ENCODE data around the gene PTCD2. TPM values are rescaled to one million over a fixed set of nuclear protein-coding genes. Genes with fewer than 3 reads are reported as not detected.
A peak's percentile ranks its signal among the peaks of the same experiment; 100 is the strongest.

PTCD2 gene, protein sequence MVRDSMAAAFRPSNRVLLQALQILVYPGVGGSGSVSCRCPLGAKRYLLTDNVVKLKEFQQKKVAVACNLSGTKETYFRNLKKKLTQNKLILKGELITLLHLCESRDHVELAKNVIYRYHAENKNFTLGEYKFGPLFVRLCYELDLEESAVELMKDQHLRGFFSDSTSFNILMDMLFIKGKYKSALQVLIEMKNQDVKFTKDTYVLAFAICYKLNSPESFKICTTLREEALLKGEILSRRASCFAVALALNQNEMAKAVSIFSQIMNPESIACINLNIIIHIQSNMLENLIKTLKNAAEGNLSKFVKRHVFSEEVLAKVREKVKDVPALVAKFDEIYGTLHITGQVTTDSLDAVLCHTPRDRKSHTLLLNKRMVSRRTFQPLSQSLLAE
- total RNA-seq (1 to 10 TPM; 4.2 to 9.3 TPM), polyA plus RNA-seq (1 to 10 TPM; 2.6 to 4.3 TPM)
- long read RNA-seq, donor 1, full-length matches to known transcripts, result 8 of 12 reads
- long read RNA-seq, donor 1, partial matches to known transcripts, result 1 of 12 reads
- long read RNA-seq, donor 1, other reads (novel, unspliced or antisense), result 3 of 12 reads
- long read RNA-seq, donor 2, full-length matches to known transcripts, result 1 of 5 reads
- long read RNA-seq, donor 2, partial matches to known transcripts, result 0 of 5 reads
- long read RNA-seq, donor 2, other reads (novel, unspliced or antisense), result 4 of 5 reads

DNA sequence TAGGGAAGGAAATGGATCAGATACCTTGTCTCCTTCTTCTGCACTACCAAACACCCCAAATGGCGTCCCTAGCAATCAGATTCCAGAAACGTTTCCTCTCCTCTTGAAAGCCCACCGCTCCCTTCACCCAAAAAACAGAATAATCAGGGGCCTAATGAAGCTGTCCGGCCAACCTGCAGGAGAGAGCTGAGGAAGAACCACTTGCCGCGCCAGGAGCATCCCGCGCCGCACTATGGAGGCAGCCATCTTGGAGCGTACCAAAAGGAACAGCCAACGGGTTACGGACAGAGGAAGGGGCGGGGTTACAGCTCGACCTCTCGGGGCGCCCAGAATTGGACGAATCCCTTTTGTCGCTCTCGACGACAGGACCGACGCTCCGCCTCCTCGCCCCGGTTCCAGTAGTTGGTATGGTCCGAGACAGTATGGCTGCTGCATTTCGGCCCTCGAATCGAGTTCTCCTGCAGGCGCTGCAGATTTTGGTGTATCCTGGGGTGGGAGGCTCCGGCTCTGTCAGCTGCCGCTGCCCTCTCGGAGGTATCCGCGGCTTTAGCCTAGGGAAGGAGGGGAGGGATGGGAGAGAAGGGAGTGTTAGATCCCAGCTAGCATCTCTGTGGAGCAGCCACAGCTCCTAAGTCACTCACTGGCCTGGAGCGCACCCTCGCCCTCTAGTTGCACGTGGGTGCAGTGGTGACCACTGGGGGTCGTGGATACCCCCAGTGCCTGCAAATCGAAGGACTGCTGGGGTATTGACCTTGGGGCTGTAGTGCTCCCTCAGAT, at the start of gene PTCD2, which contains the start of gene MRPS27:
Gene PTCD2, plus strand, starts transcription at position 398 of the 777 bp plus-strand sequence. Its CDS starts 10 bp downstream, at position 408.
Gene MRPS27, minus strand, starts transcription at position 265 of the 777 bp plus-strand sequence. Its CDS starts 19 bp downstream, at position 246.
- Histone ChIP-seq H3K27me3 (ENCODE audit: control insufficient read depth in 1 of 2, insufficient read depth in 2 of 2, low read length in 1 of 2) (no peaks in the 10 kb centered on the region), H3K4me1 (ENCODE audit: control insufficient read depth in 1 of 2, insufficient read depth in 2 of 2, low read length in 2 of 2) (peaks cover 0 to 3% of the 10 kb centered on the region in 2 donors), H3K4me3 (ENCODE audit: low read length in 2 of 2) (peak within 1 kb of the TSS; percentile 71 to 84), H3K27ac (ENCODE audit: low read depth in 1 of 2, low read length in 2 of 2) (peak within 1 kb of the TSS in 1 of 2 donors; percentile 22), H3K9me3 (ENCODE audit: control insufficient read depth, low read length) (no peaks in the 10 kb centered on the region), H3K36me3 (ENCODE audit: control insufficient read depth in 1 of 2, insufficient read depth in 2 of 2, low read length in 1 of 2) (no peaks in the 10 kb centered on the region)
- WGBS, 2 donors, result 0% methylated on average over 40 of the region's 40 CpGs
- ATAC-seq (ENCODE audit: low FRiP score) (peak; percentile 99), DNase-seq (peak; percentile 97 to 98)
- intact Hi-C loops (cut with DNase I), result loop anchor here in 1 of 2 donors (10.0 kb wide), 1 partner anchor 305 kb away; no protein-coding TSS in a partner anchor

DNA sequence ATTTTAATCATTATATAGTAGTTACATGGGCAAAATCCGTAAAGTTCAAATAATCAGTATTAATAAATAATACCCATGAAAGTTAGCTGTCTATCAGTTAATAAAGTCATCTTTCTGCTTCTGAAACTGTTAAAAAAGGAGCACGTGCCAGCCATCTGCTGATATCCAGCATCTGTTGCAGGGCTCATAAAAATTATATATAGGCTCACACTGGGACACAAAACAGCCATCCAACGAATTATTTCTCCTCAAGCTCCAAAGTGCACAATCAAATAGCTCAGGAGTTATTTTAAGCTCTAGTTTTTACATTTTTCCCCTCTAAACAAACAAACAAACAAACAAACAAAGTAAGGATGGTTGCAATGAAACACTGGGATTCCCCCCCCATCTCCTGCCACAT, 48.5 kb upstream of the PTCD2 start:
- H3K4me1 ChIP-seq (ENCODE audit: control insufficient read depth in 1 of 2, insufficient read depth in 2 of 2, low read length in 2 of 2), result peaks cover 0 to 2% of the 10 kb centered on the region in 2 donors

DNA sequence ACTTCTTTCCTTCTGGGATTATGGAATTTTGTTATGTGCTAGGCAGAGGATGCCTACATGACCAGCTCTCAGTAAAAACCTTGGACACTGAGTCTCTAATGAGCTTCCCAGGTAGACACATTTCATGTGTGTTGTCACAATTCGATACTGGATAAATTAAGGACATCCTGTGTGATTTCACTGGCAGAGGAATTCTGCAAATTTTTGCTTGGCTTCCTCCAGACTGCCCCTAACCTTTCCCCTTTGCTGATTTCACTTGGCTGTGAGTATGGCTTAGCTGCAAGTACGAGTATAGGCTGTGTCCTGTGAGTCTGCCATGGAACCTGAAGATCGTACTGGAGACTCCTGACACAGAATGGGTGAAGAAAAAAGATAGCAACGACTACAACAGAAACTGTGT, 47.8 kb upstream of the PTCD2 start:
- Histone ChIP-seq H3K27me3 (ENCODE audit: control insufficient read depth in 1 of 2, insufficient read depth in 2 of 2, low read length in 1 of 2) (no peaks in the 10 kb centered on the region), H3K9me3 (ENCODE audit: control insufficient read depth, low read length) (no peaks in the 10 kb centered on the region), H3K27ac (ENCODE audit: low read depth in 1 of 2, low read length in 2 of 2) (peak overlapping the region in 1 of 2 donors; percentile 11), H3K4me3 (ENCODE audit: low read length in 2 of 2) (no peak overlapping the region), H3K36me3 (ENCODE audit: control insufficient read depth in 1 of 2, insufficient read depth in 2 of 2, low read length in 1 of 2) (peaks cover 0 to 3% of the 10 kb centered on the region in 2 donors), H3K4me1 (ENCODE audit: control insufficient read depth in 1 of 2, insufficient read depth in 2 of 2, low read length in 2 of 2) (peaks cover 0 to 2% of the 10 kb centered on the region in 2 donors)
- ATAC-seq (ENCODE audit: low FRiP score) (no peak), DNase-seq (no peak)
- intact Hi-C loops (cut with DNase I), result no loop called here
- WGBS, 2 donors, result 40 to 52% methylated on average over 4 of the region's 4 CpGs

More for the DNA sequence above, 48.5 kb upstream of the PTCD2 start:
- H3K36me3 ChIP-seq (ENCODE audit: control insufficient read depth in 1 of 2, insufficient read depth in 2 of 2, low read length in 1 of 2), result peaks cover 0 to 3% of the 10 kb centered on the region in 2 donors
- DNase-seq (no peak), ATAC-seq (ENCODE audit: low FRiP score) (no peak)
- no peaks in the 10 kb centered on the region for H3K27me3 ChIP-seq (ENCODE audit: control insufficient read depth in 1 of 2, insufficient read depth in 2 of 2, low read length in 1 of 2)
- no peaks in the 10 kb centered on the region for H3K9me3 ChIP-seq (ENCODE audit: control insufficient read depth, low read length)
- 64 to 72% methylated on average over 3 of the region's 3 CpGs for WGBS, 2 donors
- no peak overlapping the region for H3K27ac ChIP-seq (ENCODE audit: low read depth in 1 of 2, low read length in 2 of 2)
- H3K4me3 ChIP-seq (ENCODE audit: low read length in 2 of 2), result no peak overlapping the region
- intact Hi-C loops (cut with DNase I), result no loop called here

DNA sequence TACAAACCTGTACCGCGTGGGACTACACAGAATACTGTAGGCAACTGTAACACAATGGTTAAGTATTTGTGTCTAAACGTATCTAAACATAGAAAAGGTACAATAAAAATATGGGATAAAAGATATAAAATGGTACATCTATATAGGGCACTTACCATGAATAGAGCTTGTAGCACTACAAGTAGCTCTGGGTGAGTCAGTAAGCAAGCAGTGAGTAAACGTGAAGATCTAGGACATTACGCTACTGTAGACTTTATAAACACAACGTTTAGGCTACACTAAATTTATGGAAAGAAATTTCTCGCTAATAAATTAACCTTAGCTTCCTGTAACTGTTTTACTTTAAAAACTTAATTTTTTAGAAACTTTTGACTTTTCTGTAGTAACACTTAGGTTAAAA, 46.6 kb upstream of the PTCD2 start:
- DNase-seq (no peak), ATAC-seq (ENCODE audit: low FRiP score) (no peak)
- WGBS, 2 donors, result 91% methylated on average over 7 of the region's 7 CpGs
- H3K27me3 ChIP-seq (ENCODE audit: control insufficient read depth in 1 of 2, insufficient read depth in 2 of 2, low read length in 1 of 2), result no peaks in the 10 kb centered on the region
- H3K4me1 ChIP-seq (ENCODE audit: control insufficient read depth in 1 of 2, insufficient read depth in 2 of 2, low read length in 2 of 2), result peaks cover 0 to 2% of the 10 kb centered on the region in 2 donors
- intact Hi-C loops (cut with DNase I), result no loop called here
- H3K4me3 ChIP-seq (ENCODE audit: low read length in 2 of 2), result no peak overlapping the region
- peaks cover 0 to 3% of the 10 kb centered on the region in 2 donors for H3K36me3 ChIP-seq (ENCODE audit: control insufficient read depth in 1 of 2, insufficient read depth in 2 of 2, low read length in 1 of 2)
- H3K9me3 ChIP-seq (ENCODE audit: control insufficient read depth, low read length), result no peaks in the 10 kb centered on the region
- H3K27ac ChIP-seq (ENCODE audit: low read depth in 1 of 2, low read length in 2 of 2), result no peak overlapping the region

DNA sequence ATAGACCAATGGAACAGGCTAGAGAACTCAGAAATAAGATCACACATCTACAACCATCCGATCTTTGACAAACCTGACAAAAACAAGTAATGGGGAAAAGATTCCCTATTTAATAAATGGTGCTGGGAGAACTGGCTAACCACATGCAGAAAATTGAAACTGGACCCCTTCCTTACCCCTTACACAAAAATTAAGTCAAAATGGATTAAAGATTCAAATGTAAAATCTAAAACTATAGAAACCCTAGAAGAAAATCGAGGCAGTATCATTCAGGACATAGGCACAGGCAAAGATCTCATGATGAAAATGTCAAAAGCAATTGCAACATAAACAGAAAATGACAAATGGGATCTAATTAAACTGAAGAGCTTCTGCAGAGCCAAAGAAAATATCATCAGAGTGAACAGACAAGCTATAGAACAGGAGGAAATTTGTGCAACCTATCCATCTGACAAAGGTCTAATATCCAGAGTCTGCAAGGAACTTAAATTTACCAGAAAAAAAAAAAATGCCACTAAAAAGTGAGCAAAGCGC, 43.9 kb upstream of the PTCD2 start:
- peaks cover 0 to 3% of the 10 kb centered on the region in 2 donors for H3K36me3 ChIP-seq (ENCODE audit: control insufficient read depth in 1 of 2, insufficient read depth in 2 of 2, low read length in 1 of 2)
- H3K4me1 ChIP-seq (ENCODE audit: control insufficient read depth in 1 of 2, insufficient read depth in 2 of 2, low read length in 2 of 2), result no peaks in the 10 kb centered on the region
- no peak for ATAC-seq (ENCODE audit: low FRiP score)
- intact Hi-C loops (cut with DNase I), result no loop called here
- H3K4me3 ChIP-seq (ENCODE audit: low read length in 2 of 2), result no peak overlapping the region
- DNase-seq, result no peak
- no peak overlapping the region for H3K27ac ChIP-seq (ENCODE audit: low read depth in 1 of 2, low read length in 2 of 2)
- 98 to 100% methylated on average over 3 of the region's 3 CpGs for WGBS, 2 donors
- H3K9me3 ChIP-seq (ENCODE audit: control insufficient read depth, low read length), result no peaks in the 10 kb centered on the region
- H3K27me3 ChIP-seq (ENCODE audit: control insufficient read depth in 1 of 2, insufficient read depth in 2 of 2, low read length in 1 of 2), result no peaks in the 10 kb centered on the region

DNA sequence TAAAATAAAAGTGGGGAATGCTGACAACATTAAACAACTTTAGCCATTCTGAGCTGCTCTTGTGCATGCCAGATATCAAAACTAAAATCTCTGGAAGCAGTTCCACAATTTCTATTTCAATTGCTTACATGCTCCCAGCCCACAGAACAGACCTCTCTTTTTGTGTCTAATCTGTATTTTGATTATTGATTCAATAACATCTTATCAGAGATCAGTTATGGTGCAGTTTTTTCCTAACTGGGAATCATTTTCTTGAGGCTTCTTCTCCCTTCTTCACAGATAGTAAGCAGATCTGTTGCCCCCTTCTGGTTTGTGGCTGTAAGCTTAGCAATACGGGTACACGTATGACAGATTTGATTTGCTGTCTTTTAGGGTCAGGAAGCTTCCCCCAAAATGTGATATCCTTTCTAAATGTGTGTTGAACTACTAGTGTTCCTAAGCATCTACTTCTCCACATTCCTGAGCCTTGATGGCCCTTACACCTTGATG, 39.5 kb upstream of the PTCD2 start:
- H3K9me3 ChIP-seq (ENCODE audit: control insufficient read depth, low read length), result no peaks in the 10 kb centered on the region
- H3K4me3 ChIP-seq (ENCODE audit: low read length in 2 of 2), result no peak overlapping the region
- no peaks in the 10 kb centered on the region for H3K27me3 ChIP-seq (ENCODE audit: control insufficient read depth in 1 of 2, insufficient read depth in 2 of 2, low read length in 1 of 2)
- no peaks in the 10 kb centered on the region for H3K36me3 ChIP-seq (ENCODE audit: control insufficient read depth in 1 of 2, insufficient read depth in 2 of 2, low read length in 1 of 2)
- DNase-seq (no peak), ATAC-seq (ENCODE audit: low FRiP score) (peak; percentile 60)
- H3K27ac ChIP-seq (ENCODE audit: low read depth in 1 of 2, low read length in 2 of 2), result peak overlapping the region in 1 of 2 donors; percentile 88
- H3K4me1 ChIP-seq (ENCODE audit: control insufficient read depth in 1 of 2, insufficient read depth in 2 of 2, low read length in 2 of 2), result peaks cover 2 to 4% of the 10 kb centered on the region in 2 donors
- WGBS, 2 donors, result 6 to 17% methylated on average over 2 of the region's 2 CpGs
- intact Hi-C loops (cut with DNase I), result no loop called here

DNA sequence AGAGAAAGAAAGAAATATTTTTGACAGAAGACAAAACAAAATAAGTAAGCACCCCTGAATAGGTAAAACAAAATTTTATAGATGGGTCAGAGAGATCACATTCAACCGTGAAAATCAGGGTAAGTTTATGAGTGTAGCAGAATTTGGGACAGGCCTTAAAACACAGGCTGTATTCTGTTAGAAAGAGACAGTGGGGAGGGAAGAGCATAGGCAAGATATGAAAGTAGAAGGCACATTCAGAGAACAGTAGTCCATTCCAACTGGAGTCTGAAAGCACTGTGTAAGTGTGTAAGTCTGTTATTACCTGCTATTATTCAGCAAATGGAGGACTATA, 38.8 kb upstream of the PTCD2 start:
- Histone ChIP-seq H3K9me3 (ENCODE audit: control insufficient read depth, low read length) (no peaks in the 10 kb centered on the region), H3K4me1 (ENCODE audit: control insufficient read depth in 1 of 2, insufficient read depth in 2 of 2, low read length in 2 of 2) (peaks cover 2 to 4% of the 10 kb centered on the region in 2 donors), H3K27me3 (ENCODE audit: control insufficient read depth in 1 of 2, insufficient read depth in 2 of 2, low read length in 1 of 2) (no peaks in the 10 kb centered on the region), H3K4me3 (ENCODE audit: low read length in 2 of 2) (no peak overlapping the region), H3K27ac (ENCODE audit: low read depth in 1 of 2, low read length in 2 of 2) (peak overlapping the region in 1 of 2 donors; percentile 23), H3K36me3 (ENCODE audit: control insufficient read depth in 1 of 2, insufficient read depth in 2 of 2, low read length in 1 of 2) (no peaks in the 10 kb centered on the region)
- ATAC-seq (ENCODE audit: low FRiP score) (peak; percentile 43), DNase-seq (no peak)
- intact Hi-C loops (cut with DNase I), result no loop called here
- WGBS, 2 donors, result 85% methylated on average over 1 of the region's 1 CpG

Measured in aorta (tissue), 5 donors.